GM12801 (cell line): ENCODE measurements around the gene ACTRT2.

ENCODE experiments used
- CTCF ChIP-seq: IDR thresholded peaks from one replicate; pipeline ENCODE4 v1.5.1; 2011; ENCODE audit warnings: control low read depth; ENCODE audit not compliant: insufficient read length; ENCODE audit errors: extremely low read depth

The ACTRT2 gene

GRCh38 chr1:3007298-3008147 is 13.7 kb upstream of the ACTRT2 start:
- no peak for TF ChIP-seq CTCF

- no peak for TF ChIP-seq CTCF
These were observed 12.2 kb upstream of the ACTRT2 start for GRCh38 chr1:3009021-3009420.

- no peak for TF ChIP-seq CTCF
These were observed 11.7 kb upstream of the ACTRT2 start for GRCh38 chr1:3009556-3009955.

DNA sequence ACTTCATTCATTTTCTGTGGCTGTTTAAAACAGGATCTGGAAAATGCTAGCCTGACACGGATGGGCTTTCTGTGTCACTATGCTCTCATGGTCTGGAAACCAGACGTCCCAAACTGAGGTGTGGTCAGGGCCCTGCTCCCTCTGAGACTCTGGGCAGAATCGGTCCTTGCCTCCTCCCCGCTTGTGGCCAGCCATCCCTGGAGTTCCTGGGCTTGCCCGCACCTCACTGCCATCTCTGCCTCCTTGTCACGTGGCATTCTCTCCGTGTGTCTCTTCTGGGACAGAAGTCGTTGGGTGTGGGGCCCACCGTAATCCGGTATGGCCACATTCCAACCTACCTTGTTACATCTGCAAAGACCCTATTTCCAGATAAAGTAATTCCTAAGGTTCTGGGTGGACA is 10.1 kb upstream of the ACTRT2 start:
- TF ChIP-seq CTCF, result no peak

DNA sequence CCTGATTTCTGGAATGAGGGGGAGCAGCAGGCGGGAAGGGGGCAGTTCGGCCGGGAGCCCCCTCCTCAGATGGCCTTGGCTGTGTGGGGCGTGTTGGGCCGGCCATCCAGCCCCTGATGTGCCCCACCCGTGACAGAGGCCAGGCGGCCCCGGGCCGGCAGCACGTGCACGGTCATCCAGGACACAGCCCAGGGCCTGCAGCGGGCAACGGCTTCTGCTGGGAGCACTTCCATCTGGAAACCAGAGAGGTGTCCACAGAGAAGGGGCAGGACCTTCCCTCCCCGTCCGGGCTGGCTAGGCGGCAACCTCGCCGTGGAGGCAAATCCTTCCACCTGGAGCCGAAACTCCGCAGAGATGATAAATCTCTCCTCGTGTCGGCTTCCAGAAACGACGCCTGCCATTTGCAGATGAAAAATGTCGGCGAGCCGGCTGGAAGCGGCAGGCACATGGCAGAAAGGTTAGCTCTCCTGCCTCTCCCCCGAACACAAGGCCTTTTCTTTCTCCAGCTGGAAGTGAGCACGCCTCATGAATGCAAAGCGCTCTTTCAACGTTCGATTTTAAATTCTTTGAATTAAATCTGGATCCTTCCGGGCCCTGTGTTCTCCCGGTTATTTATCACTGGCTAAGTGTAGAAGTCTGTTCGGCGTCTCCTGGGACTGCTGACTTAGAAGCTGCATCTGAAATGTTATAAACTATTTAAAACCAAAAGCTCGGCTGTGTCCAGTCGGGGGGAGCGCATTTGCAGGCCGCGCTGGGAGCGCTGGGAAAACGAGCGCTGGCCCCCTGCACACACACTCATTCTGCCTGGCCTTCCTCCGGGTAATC is 9.4 kb upstream of the ACTRT2 start:
- no peak for TF ChIP-seq CTCF

- no peak for TF ChIP-seq CTCF
These were observed 8.6 kb upstream of the ACTRT2 start for GRCh38 chr1:3012456-3013291.

DNA sequence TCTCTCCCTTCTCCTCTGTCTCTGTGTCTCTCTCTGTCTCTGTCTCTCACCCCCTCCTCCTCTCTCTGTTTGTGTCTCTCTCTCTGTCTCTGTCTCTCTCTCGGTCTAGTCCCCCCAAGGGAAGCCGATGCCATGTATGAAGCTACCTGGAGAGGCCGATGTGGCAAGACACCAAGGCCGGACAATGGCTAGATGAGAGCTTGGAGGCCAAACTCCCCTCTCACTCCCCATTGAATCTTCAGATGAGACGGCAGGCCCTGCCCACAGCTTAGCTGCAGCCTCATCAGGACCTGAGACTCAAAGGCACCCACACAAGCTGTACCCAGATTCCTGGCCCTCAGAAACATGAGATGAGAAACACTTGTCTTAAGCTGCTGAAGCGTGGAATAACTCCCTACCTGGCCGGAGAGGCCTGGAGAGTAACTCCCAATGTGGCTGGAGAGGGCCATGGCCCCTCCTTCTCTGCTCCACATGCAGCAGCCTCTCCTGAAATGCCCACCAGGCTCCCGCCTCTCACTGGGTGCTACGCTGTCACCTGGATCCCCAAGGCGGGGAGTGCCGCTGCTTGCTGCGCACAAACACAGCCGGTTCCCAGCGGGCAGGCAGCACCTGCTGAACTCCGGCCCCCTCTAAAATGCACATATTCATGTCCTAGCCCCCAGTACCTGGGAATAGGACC is 7.8 kb upstream of the ACTRT2 start:
- no peak for TF ChIP-seq CTCF
